ENCODE results near the gene GFOD1.

GRCh38 chr6:13384506-13384905, 102.9 kb downstream of the GFOD1 start:
- TF ChIP-seq ELF4 (IDR thresholded peaks at IDR 0.05) (no peak), SUZ12 (IDR thresholded peaks at IDR 0.05) (no peak), ZNF384 (IDR thresholded peaks at IDR 0.05) (no peak)
